ENCODE measurements around the gene GSC2. TPM values are rescaled to one million over a fixed set of nuclear protein-coding genes. Genes with fewer than 3 reads are reported as not detected.

GSC2 gene
- total RNA-seq, 1 experiment from 2014 or later = 0.44 TPM

GRCh38 chr22:19138217-19139000 lies 11.7 kb downstream of the GSC2 start:
- in situ Hi-C loops (cut with HindIII; ENCODE audit: low sequenced_read_pairs) = no loop called here

GRCh38 chr22:19137384-19138216 lies 12.5 kb downstream of the GSC2 start:
- in situ Hi-C loops (cut with HindIII; ENCODE audit: low sequenced_read_pairs) = no loop called here
- DNase-seq (ENCODE audit: low spot score) = no peak

More at GRCh38 chr22:19138217-19139000, 11.7 kb downstream of the GSC2 start:
- no peak for DNase-seq (ENCODE audit: low spot score)

- DNase-seq (ENCODE audit: low spot score) = no peak
- in situ Hi-C loops (cut with HindIII; ENCODE audit: low sequenced_read_pairs) = no loop called here
Observed at GRCh38 chr22:19136915-19137314, 13.2 kb downstream of the GSC2 start.

GRCh38 chr22:19134874-19135273 lies 15.2 kb downstream of the GSC2 start:
- in situ Hi-C loops (cut with HindIII; ENCODE audit: low sequenced_read_pairs) = no loop called here
- DNase-seq (ENCODE audit: low spot score) = no peak

- no peak for DNase-seq (ENCODE audit: low spot score)
- in situ Hi-C loops (cut with HindIII; ENCODE audit: low sequenced_read_pairs) = no loop called here
Observed at GRCh38 chr22:19134176-19134831, 15.8 kb downstream of the GSC2 start.

GRCh38 chr22:19133561-19133960 lies 16.5 kb downstream of the GSC2 start:
- no peak for DNase-seq (ENCODE audit: low spot score)

GRCh38 chr22:19132693-19133400 lies 17.2 kb downstream of the GSC2 start:
- no peak for DNase-seq (ENCODE audit: low spot score)
- in situ Hi-C loops (cut with HindIII; ENCODE audit: low sequenced_read_pairs) = no loop called here

More at GRCh38 chr22:19133561-19133960, 16.5 kb downstream of the GSC2 start:
- in situ Hi-C loops (cut with HindIII; ENCODE audit: low sequenced_read_pairs) = no loop called here

GRCh38 chr22:19132153-19132552 lies 17.9 kb downstream of the GSC2 start:
- no peak for DNase-seq (ENCODE audit: low spot score)
- in situ Hi-C loops (cut with HindIII; ENCODE audit: low sequenced_read_pairs) = no loop called here

GRCh38 chr22:19131685-19132015 lies 18.4 kb downstream of the GSC2 start:
- in situ Hi-C loops (cut with HindIII; ENCODE audit: low sequenced_read_pairs) = no loop called here

GRCh38 chr22:19130959-19131684 lies 19.0 kb downstream of the GSC2 start, which contains the start of gene TSSK2:
TSS of gene TSSK2 (plus strand) at chr22:19131308. CDS start at chr22:19131400, 92 bp downstream.
- DNase-seq (ENCODE audit: low spot score) = no peak

More at GRCh38 chr22:19131685-19132015, 18.4 kb downstream of the GSC2 start:
- DNase-seq (ENCODE audit: low spot score) = no peak

GRCh38 chr22:19129871-19130270 lies 20.2 kb downstream of the GSC2 start:
- in situ Hi-C loops (cut with HindIII; ENCODE audit: low sequenced_read_pairs) = no loop called here
- DNase-seq (ENCODE audit: low spot score) = no peak

More at GRCh38 chr22:19130959-19131684, 19.0 kb downstream of the GSC2 start, which contains the start of gene TSSK2:
- in situ Hi-C loops (cut with HindIII; ENCODE audit: low sequenced_read_pairs) = no loop called here

- in situ Hi-C loops (cut with HindIII; ENCODE audit: low sequenced_read_pairs) = no loop called here
- no peak for DNase-seq (ENCODE audit: low spot score)
Observed at GRCh38 chr22:19128946-19129727, 21.0 kb downstream of the GSC2 start.

GRCh38 chr22:19128009-19128401 lies 22.1 kb downstream of the GSC2 start:
- DNase-seq (ENCODE audit: low spot score) = no peak
- in situ Hi-C loops (cut with HindIII; ENCODE audit: low sequenced_read_pairs) = no loop called here

GRCh38 chr22:19127329-19128008 lies 22.6 kb downstream of the GSC2 start:
- in situ Hi-C loops (cut with HindIII; ENCODE audit: low sequenced_read_pairs) = no loop called here
- no peak for DNase-seq (ENCODE audit: low spot score)

- in situ Hi-C loops (cut with HindIII; ENCODE audit: low sequenced_read_pairs) = no loop called here
- DNase-seq (ENCODE audit: low spot score) = no peak
Observed at GRCh38 chr22:19126309-19127273, 23.5 kb downstream of the GSC2 start.

All from G401 (cell line).